Activated CD4-positive, alpha-beta T cell treated with anti-CD3 and anti-CD28 coated beads, Interleukin-2, amount 50 U/mL, for 4 hours (primary cell): ENCODE measurements around the gene GLI2.

Source experiments
- DNase-seq, 2 experiments: peaks; one replicate each; pipeline ENCODE4 v3.0.0-alpha.2; 2020

The GLI2 gene

GRCh38 chr2:120715941-120716340, 19.7 kb upstream of the GLI2 start:
- DNase-seq, result no peak

- DNase-seq, result no peak
Observed at GRCh38 chr2:120716641-120717585, 18.8 kb upstream of the GLI2 start.

- DNase-seq, result no peak
Observed at GRCh38 chr2:120719491-120719890, 16.2 kb upstream of the GLI2 start.

GRCh38 chr2:120720231-120720630, 15.4 kb upstream of the GLI2 start:
- no peak for DNase-seq

GRCh38 chr2:120720746-120721375, 14.8 kb upstream of the GLI2 start:
- no peak for DNase-seq

- DNase-seq, result no peak
Observed at GRCh38 chr2:120722246-120722567, 13.5 kb upstream of the GLI2 start.

GRCh38 chr2:120722568-120723421, 12.9 kb upstream of the GLI2 start:
- no peak for DNase-seq

GRCh38 chr2:120726245-120726644, 9.4 kb upstream of the GLI2 start:
- no peak for DNase-seq

- DNase-seq, result no peak
Observed at GRCh38 chr2:120729406-120730399, 6.0 kb upstream of the GLI2 start.

GRCh38 chr2:120731175-120731574, 4.5 kb upstream of the GLI2 start:
- no peak for DNase-seq

- DNase-seq, result no peak
Observed at GRCh38 chr2:120732506-120733237, 3.0 kb upstream of the GLI2 start.

- DNase-seq, result no peak
Observed at GRCh38 chr2:120733238-120733932, 2.3 kb upstream of the GLI2 start.

- no peak for DNase-seq
Observed at GRCh38 chr2:120734930-120735651, 577 bp upstream of the GLI2 start.

GRCh38 chr2:120736202-120736623, 545 bp downstream of the GLI2 start:
- DNase-seq, result no peak

- no peak for DNase-seq
Observed at GRCh38 chr2:120736624-120737339, 1.1 kb downstream of the GLI2 start.

- no peak for DNase-seq
Observed at GRCh38 chr2:120737340-120738101, 1.9 kb downstream of the GLI2 start.

- no peak for DNase-seq
Observed at GRCh38 chr2:120738117-120738516, 2.4 kb downstream of the GLI2 start.

- no peak for DNase-seq
Observed at GRCh38 chr2:120738786-120739437, 3.2 kb downstream of the GLI2 start.
